K562 (cell line): Measurements from ENCODE around the gene CDC42EP5. TPM values are rescaled to one million over a fixed set of nuclear protein-coding genes. Genes with fewer than 3 reads are reported as not detected.

Experiments used
- CHD1 ChIP-seq: fragments of 200-600 bp; sonication (generic); IDR thresholded peaks from one replicate; pipeline ENCODE4 v1.6.1; 2012; ENCODE audit warnings: mild to moderate bottlenecking, moderate library complexity, low read length, inconsistent platforms
- CXXC5 ChIP-seq: fragments of 250-450 bp; sonication (Bioruptor Pico); IDR thresholded peaks from 2 replicates; pipeline ENCODE4 v1.8.0; 2022; ENCODE audit warnings: inconsistent platforms, mild to moderate bottlenecking, moderate library complexity
- ELF2 ChIP-seq: fragments of 250-450 bp; sonication (Bioruptor Pico); IDR thresholded peaks from 2 replicates; pipeline ENCODE4 v1.5.0; 2021; ENCODE audit warnings: mild to moderate bottlenecking
- ERF ChIP-seq: fragments of 450-650 bp; formaldehyde crosslinking; IDR thresholded peaks from 2 replicates; pipeline ENCODE4 v1.4.0; 2020; ENCODE audit warnings: mild to moderate bottlenecking, mixed read lengths
- FUS ChIP-seq: fragments of 200-400 bp; formaldehyde crosslinking; optimal IDR thresholded peaks from 2 replicates; pipeline ENCODE3; 2017; ENCODE audit warnings: low read depth, low read length
- HNRNPLL ChIP-seq: fragments of 200-400 bp; formaldehyde crosslinking; IDR thresholded peaks from 2 replicates; pipeline ENCODE4 v1.6.1; 2017; ENCODE audit warnings: low read length, low read depth, mild to moderate bottlenecking; ENCODE audit not compliant: poor library complexity, severe bottlenecking
- JUN ChIP-seq, 2 experiments: sonication (generic) in 1 of 2; formaldehyde crosslinking in 1 of 2; IDR thresholded peaks; 2 replicates each; pipeline versions ENCODE4 v1.6.1 to v1.8.0; 2012 to 2022; ENCODE audit warnings: borderline replicate concordance in 2 of 2, mild to moderate bottlenecking in 2 of 2, improper control_type of control experiment in 1 of 2, low read depth in 1 of 2, low read length in 1 of 2, missing genetic modification reagents in 1 of 2
- LCOR ChIP-seq: sonication (generic); formaldehyde crosslinking; IDR thresholded peaks from 2 replicates; pipeline ENCODE4 v1.8.0; 2022; ENCODE audit warnings: mild to moderate bottlenecking, missing genetic modification reagents
- MBD2 ChIP-seq: sonication (generic); IDR thresholded peaks from 2 replicates; pipeline ENCODE4 v1.6.1; 2016; ENCODE audit warnings: low read depth, borderline replicate concordance
- POLR2A ChIP-seq: fragments of 450-650 bp; conservative IDR thresholded peaks from 2 replicates; pipeline ENCODE4 v1.6.1; 2016
- STAG1 ChIP-seq: sonication (generic); formaldehyde crosslinking; IDR thresholded peaks from 2 replicates; pipeline ENCODE4 v1.5.0; 2020; ENCODE audit warnings: missing genetic modification reagents, borderline replicate concordance
- ZKSCAN1 ChIP-seq: fragments of 150-350 bp; IDR thresholded peaks from 2 replicates; pipeline ENCODE4 v1.6.1; 2016; ENCODE audit warnings: low read depth, low read length
- ZNF354B ChIP-seq: fragments of 250-450 bp; sonication (Bioruptor Pico); IDR thresholded peaks from 2 replicates; pipeline ENCODE4 v1.4.0; 2020
- polyA plus RNA-seq, 8 experiments: library from polyadenylated mRNA; depleted of rRNA in 4 of 8; stranded (reverse) in 5 of 8; unstranded in 3 of 8; fragments of >200 nt; fragmentation: Nextera tagmentation in 2 of 8; fragmentation: Illumina TruSeq in 1 of 8; extraction: Ambion mirVana in 2 of 8; extraction: Trizol in 1 of 8; gene quantifications; 2 replicates each; pipeline versions ENCODE4 v1.2.1 to v1.2.3, GENCODE V29; 2011 to 2014; ENCODE audit warnings: inconsistent platforms in 1 of 8, missing spikeins in 1 of 8
- total RNA-seq, 7 experiments: library from RNA; depleted of rRNA in 6 of 7; stranded (reverse); fragments of >200 nt in 6 of 7; fragmentation: Illumina TruSeq in 2 of 7; extraction: Trizol in 2 of 7; gene quantifications; 2 replicates each; pipeline versions ENCODE4 v1.2.1 to v1.2.3, GENCODE V29; 2011 to 2021; ENCODE audit warnings: low replicate concordance in 1 of 7
- TF ChIP-seq, protein P1 (sequence below): fragments of 200-800 bp; sonication (Bioruptor generic); IDR thresholded peaks from 2 replicates; pipeline ENCODE4 v1.6.1; 2017; ENCODE audit warnings: missing genetic modification characterization, missing compliant biosample characterization
- TF ChIP-seq, protein P2 (sequence below), 3 experiments: fragments of 200-800 bp in 1 of 3; fragments of 250-450 bp in 1 of 3; fragments of 450-650 bp in 1 of 3; sonication (Bioruptor Pico) in 1 of 3; sonication (Bioruptor generic) in 1 of 3; formaldehyde crosslinking in 1 of 3; IDR thresholded peaks; 2 replicates each; pipeline versions ENCODE4 v1.6.1 to v1.8.0; 2016 to 2022; ENCODE audit warnings: mild to moderate bottlenecking in 2 of 3, missing genetic modification characterization in 2 of 3, missing compliant biosample characterization in 1 of 3, moderate library complexity in 1 of 3
- TF ChIP-seq, protein P3 (sequence below): fragments of 450-650 bp; IDR thresholded peaks from 2 replicates; pipeline ENCODE4 v1.6.1; 2017; ENCODE audit warnings: antibody characterized with exemption, mild to moderate bottlenecking

Gene CDC42EP5
- total and polyA plus RNA-seq, 9 of the 15 experiments (the other 6 are each of a cell fraction or from before 2014, with no cell fraction given): 0.15 to 0.38 TPM; not detected in 7

DNA sequence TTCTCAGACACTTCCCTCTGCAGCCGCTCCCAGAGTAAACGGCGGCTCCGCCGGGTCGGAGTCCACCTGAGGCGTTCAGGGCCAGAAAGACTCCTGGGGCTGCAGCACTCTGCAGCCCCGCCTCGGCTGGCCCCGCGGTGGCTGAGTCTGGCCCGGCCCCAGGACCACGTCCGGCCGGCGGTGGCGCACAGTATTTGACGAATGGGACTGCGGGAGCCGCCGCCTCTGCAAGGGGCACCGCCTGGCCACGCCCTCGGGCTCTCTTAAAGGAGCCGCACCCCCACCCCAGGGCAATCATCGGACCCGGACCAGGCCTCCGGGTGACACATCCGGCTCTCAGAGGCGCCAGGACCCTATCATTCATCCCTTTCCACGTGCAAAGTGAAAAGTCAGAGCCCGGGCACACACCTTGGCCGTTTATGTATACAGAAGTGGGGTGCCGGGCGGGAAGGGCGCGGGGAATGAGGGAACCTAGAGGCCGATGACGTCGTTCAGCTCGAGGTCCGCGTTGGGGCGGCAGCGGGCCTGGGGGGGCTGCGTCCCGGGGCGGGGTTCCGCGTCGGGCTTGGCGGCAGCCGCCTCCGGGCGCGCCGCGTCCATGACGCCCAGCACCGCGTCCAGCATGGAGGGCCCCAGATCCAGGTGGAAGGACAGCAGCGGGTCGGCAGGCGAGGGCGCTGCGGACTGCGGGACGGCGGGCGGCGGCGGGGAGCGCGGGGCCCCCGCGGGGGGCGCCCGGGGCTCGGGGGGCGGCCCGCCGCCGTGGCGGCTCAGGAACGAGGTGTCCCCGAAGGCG is 8.3 kb downstream of the CDC42EP5 start (continued):
- TF ChIP-seq FUS (no peak), CHD1 (peak; percentile 90), ZKSCAN1 (peak; percentile 38; the same call in 1 of the 2 replicates), HNRNPLL (peak; percentile 77), POLR2A (peak; percentile 79), CXXC5 (peak; percentile 85), ELF2 (CRISPR knock-in tag) (peak; percentile 24; the same call in 1 of the 2 replicates), ZNF354B (CRISPR knock-in tag) (no peak), JUN (IDR thresholded peaks at IDR 0.05; ENCODE audit: borderline replicate concordance, low read depth, low read length) (no peak), JUN (CRISPR knock-in tag; IDR thresholded peaks at IDR 0.05; ENCODE audit: borderline replicate concordance) (peak; percentile 34; the same call in 1 of the 2 replicates), STAG1 (CRISPR knock-in tag) (no peak), LCOR (CRISPR knock-in tag) (0 out of 2 replicates have a peak, but pooled peaks have one; percentile 42), ERF (CRISPR knock-in tag) (peak; percentile 88), MBD2 (peak; percentile 40; the same call in 1 of the 2 replicates)
- TF ChIP-seq, protein P1, sequence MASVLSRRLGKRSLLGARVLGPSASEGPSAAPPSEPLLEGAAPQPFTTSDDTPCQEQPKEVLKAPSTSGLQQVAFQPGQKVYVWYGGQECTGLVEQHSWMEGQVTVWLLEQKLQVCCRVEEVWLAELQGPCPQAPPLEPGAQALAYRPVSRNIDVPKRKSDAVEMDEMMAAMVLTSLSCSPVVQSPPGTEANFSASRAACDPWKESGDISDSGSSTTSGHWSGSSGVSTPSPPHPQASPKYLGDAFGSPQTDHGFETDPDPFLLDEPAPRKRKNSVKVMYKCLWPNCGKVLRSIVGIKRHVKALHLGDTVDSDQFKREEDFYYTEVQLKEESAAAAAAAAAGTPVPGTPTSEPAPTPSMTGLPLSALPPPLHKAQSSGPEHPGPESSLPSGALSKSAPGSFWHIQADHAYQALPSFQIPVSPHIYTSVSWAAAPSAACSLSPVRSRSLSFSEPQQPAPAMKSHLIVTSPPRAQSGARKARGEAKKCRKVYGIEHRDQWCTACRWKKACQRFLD (CRISPR knock-in tag): 0 out of 2 replicates have a peak, but pooled peaks have one; percentile 19
- TF ChIP-seq, protein P2, sequence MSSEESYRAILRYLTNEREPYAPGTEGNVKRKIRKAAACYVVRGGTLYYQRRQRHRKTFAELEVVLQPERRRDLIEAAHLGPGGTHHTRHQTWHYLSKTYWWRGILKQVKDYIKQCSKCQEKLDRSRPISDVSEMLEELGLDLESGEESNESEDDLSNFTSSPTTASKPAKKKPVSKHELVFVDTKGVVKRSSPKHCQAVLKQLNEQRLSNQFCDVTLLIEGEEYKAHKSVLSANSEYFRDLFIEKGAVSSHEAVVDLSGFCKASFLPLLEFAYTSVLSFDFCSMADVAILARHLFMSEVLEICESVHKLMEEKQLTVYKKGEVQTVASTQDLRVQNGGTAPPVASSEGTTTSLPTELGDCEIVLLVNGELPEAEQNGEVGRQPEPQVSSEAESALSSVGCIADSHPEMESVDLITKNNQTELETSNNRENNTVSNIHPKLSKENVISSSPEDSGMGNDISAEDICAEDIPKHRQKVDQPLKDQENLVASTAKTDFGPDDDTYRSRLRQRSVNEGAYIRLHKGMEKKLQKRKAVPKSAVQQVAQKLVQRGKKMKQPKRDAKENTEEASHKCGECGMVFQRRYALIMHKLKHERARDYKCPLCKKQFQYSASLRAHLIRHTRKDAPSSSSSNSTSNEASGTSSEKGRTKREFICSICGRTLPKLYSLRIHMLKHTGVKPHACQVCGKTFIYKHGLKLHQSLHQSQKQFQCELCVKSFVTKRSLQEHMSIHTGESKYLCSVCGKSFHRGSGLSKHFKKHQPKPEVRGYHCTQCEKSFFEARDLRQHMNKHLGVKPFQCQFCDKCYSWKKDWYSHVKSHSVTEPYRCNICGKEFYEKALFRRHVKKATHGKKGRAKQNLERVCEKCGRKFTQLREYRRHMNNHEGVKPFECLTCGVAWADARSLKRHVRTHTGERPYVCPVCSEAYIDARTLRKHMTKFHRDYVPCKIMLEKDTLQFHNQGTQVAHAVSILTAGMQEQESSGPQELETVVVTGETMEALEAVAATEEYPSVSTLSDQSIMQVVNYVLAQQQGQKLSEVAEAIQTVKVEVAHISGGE (CRISPR knock-in tag; IDR thresholded peaks at IDR 0.05): peak; percentile 42 to 94 (median 68); a peak in 5 of 6 replicates
- TF ChIP-seq, protein P3, sequence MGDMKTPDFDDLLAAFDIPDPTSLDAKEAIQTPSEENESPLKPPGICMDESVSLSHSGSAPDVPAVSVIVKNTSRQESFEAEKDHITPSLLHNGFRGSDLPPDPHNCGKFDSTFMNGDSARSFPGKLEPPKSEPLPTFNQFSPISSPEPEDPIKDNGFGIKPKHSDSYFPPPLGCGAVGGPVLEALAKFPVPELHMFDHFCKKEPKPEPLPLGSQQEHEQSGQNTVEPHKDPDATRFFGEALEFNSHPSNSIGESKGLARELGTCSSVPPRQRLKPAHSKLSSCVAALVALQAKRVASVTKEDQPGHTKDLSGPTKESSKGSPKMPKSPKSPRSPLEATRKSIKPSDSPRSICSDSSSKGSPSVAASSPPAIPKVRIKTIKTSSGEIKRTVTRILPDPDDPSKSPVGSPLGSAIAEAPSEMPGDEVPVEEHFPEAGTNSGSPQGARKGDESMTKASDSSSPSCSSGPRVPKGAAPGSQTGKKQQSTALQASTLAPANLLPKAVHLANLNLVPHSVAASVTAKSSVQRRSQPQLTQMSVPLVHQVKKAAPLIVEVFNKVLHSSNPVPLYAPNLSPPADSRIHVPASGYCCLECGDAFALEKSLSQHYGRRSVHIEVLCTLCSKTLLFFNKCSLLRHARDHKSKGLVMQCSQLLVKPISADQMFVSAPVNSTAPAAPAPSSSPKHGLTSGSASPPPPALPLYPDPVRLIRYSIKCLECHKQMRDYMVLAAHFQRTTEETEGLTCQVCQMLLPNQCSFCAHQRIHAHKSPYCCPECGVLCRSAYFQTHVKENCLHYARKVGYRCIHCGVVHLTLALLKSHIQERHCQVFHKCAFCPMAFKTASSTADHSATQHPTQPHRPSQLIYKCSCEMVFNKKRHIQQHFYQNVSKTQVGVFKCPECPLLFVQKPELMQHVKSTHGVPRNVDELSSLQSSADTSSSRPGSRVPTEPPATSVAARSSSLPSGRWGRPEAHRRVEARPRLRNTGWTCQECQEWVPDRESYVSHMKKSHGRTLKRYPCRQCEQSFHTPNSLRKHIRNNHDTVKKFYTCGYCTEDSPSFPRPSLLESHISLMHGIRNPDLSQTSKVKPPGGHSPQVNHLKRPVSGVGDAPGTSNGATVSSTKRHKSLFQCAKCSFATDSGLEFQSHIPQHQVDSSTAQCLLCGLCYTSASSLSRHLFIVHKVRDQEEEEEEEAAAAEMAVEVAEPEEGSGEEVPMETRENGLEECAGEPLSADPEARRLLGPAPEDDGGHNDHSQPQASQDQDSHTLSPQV: 0 out of 2 replicates have a peak, but pooled peaks have one; percentile 42
